GM21381 (cell line): ENCODE measurements around the gene ITGB5.

Experiments used
- ATAC-seq: cut with Tn5 transposase; IDR thresholded peaks from one replicate; pipeline ENCODE4 v1.9.1; 2021; ENCODE audit warnings: mild to moderate bottlenecking, moderate library complexity; ENCODE audit not compliant: unreplicated experiment

Gene ITGB5, protein sequence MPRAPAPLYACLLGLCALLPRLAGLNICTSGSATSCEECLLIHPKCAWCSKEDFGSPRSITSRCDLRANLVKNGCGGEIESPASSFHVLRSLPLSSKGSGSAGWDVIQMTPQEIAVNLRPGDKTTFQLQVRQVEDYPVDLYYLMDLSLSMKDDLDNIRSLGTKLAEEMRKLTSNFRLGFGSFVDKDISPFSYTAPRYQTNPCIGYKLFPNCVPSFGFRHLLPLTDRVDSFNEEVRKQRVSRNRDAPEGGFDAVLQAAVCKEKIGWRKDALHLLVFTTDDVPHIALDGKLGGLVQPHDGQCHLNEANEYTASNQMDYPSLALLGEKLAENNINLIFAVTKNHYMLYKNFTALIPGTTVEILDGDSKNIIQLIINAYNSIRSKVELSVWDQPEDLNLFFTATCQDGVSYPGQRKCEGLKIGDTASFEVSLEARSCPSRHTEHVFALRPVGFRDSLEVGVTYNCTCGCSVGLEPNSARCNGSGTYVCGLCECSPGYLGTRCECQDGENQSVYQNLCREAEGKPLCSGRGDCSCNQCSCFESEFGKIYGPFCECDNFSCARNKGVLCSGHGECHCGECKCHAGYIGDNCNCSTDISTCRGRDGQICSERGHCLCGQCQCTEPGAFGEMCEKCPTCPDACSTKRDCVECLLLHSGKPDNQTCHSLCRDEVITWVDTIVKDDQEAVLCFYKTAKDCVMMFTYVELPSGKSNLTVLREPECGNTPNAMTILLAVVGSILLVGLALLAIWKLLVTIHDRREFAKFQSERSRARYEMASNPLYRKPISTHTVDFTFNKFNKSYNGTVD

DNA sequence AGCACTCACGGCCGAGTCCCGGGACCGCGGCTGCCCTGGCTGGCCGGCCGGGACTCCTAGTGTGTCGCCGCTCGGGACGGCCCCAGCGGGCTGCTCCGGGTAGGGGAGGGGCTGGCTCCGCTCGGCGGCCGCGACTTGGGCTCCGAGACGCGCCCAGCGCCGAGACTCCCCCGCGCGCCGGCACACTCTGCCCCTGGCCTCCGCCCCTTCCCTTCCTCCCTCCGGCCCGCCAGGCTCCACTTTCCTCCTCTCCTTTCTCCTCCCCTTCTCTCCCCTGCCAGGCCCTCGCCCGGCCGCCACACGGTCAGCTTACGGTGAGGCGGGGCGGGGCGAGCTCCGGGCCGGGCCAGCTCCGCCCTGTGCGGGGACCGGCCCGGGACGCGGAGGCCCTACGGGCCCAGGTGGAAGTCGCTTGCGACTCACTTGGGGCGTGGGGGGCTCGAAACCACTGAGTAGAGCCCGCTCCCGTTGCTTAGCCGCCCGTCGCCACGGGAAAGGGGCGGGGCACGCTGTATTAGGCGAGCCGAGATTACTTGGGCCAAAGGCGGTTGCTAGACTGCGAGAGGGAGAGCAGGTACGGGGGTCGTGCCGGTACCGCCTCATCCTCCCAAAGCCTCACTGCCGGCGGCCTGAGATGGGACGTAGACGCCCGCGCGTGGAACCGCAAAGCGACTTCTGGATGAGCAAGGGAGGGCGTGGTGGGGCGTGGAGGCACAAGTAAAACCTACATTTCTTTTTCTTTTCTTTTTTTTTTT is at the start of gene ITGB5:
Gene ITGB5, minus strand, starts transcription at position 189 of the 755 bp plus-strand sequence. CDS start 365 bp downstream, outside the sequence.
- ATAC-seq: peak; percentile 60

DNA sequence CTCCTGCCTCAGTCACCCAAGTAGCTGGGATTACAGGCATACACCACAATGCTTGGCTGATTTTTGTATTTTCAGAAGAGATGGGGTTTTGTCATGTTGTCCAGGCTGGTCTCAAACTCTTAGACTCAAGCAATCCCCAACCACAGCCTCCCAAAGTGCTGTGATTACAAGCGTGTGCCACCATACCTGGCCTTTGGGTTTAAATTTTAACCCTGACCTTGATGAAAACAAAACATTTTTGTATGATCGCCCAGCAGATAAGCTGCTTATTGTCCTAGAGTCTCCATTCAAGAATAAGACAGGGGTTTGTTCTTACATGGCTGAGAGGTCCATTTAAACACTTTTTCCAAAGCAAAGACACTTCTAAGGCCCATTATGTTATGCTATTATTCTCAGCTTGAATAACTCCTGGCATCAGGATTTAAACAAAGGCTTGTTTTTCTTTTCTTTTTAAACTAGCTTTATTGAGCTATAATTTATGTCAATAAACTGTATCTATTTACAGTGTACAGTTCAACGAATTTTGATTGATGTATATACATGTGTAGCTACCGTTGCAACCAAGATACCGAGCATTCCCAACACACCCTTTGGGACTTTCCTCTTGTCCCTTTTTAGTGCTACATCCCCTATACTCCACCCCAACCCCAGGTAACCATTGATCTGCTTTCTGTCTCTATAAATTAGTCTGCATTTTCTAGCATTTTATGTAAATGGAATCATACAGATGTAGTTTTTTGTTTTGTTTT is 48.8 kb upstream of the ITGB5 start:
- no peak for ATAC-seq

DNA sequence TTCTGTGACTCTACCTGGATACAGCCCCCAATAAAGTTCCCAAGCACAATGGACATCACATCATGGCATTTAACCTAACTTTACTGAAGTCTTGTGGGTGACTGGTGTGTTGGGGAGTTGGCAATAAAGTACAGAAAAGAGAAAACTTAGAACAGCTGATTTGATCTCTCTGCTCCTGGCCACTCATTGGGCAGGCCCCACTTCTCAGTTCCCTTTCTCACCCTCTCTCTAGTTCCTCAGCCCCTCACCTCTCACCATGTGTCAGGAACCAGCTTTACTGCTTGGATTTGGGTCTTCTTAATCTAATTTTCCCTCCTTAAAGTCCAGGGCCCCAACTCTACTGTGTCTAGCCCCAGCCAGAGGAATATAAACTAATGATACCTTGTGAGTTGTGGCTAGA is 48.1 kb upstream of the ITGB5 start:
- ATAC-seq: peak; percentile 65

DNA sequence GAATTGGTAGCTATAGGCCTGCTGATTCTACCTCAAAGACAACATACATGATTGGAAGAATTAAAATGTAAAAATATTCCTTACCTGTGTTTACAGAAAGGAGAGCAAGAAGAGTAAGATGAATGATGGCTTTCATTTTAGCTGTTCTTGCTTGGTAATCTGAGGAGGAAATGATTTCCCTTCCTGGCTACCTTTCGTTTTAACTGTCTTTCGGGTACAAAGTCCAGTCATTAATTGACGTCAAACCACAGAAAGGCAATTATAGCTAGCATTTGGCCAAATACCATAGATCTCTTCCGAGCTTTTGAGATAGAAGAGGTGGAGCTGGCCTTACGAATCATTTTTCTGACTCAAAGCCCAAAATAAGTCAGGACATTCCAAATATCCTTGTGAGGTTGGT is 47.4 kb upstream of the ITGB5 start, which contains the start of gene MUC13:
Gene MUC13, minus strand, starts transcription at position 175 of the 400 bp plus-strand sequence. Its CDS starts 39 bp downstream, at position 136.
- no peak for ATAC-seq

DNA sequence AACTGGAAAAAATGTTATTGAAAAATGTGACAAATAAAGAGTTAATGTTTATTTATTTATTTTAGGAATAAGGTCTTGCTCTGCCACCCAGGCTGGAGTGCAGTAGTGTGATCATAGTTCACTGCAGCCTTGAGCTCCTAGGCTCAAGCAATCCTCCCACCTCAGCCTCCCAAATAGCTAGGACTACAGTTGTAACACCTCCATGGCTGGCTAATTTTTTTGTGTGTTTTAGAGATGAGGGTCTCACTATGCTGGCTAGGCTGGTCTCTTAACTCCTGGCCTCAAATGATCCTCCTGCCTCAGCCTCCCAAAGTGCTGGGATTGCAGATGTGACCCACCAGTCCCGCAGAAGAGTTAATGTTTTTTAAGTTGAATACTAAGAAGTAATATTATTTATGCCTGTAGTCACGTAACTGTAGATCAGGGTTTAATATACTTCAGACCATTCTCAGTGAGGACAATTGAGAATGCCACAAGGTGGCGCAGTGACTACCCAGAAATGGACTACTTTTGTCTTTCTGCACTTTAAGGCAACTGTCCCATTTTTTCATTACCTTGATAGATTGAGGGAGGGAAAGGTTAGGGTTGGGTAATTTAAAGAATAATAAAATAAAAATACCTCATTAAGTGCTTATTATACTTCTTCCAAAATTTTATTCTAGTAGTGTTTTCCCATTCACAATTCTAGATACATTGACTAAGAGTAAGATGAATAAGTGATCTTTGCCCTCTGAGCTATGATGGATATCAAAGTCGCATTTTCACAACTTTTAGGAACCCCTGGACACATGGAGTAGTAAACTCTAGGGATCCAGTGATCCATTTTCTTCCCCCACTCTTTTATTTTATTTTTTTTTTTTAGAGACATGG is 41.4 kb upstream of the ITGB5 start:
- no peak for ATAC-seq

DNA sequence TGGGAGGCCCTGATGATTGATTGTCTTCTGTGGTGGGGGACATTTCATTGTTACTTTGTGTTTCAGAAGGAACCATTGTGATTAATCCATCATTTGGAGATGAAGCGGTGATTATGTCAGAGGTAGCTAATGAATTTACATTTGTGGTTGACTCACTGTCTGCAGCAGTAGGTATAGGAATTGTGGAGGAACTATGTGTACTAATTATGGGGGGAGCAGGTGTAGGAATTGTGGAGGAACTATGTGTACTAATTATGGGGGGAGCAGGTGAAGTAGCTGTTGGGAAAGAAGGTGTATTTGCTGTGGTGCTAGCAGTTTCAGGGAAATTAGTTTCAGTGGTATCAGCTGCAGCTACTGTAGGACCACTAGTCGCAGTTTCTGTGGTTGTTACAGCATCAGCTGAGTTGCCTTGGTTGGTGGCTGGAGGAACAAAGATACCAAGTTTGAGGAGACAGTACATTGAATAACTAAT is 40.4 kb upstream of the ITGB5 start:
- ATAC-seq: peak; percentile 73

DNA sequence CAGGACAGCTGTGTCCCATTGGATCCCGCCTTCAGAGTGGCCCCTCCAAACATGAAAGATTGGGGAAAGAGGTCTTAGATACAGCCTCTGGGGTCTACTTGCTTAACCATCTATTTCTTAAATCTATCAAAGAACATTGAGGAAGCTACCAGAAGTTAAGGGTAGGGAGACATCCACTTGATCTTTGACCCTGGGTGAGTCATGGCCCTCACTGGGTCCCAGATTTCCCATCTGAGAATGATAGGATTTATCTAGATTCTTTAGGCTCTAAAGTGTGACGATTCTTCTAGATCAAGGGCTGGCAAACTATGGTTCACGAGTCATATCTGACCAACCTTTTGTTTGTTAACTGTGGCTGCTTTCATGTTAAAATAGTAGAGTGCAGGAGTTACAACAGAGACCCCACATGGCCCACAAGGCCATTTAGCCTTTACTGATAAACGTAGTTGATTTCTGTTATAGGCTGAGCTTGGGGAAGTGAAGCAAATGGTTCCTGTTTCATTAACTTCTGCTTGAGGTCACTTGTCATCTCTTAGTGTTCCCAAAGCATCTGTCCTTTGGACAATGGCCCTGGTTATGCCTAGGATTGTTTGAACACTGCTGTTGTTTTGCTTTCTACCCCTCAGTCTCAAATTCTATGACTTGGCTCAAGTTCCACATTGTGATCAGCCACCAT is 39.4 kb upstream of the ITGB5 start:
- ATAC-seq: no peak

DNA sequence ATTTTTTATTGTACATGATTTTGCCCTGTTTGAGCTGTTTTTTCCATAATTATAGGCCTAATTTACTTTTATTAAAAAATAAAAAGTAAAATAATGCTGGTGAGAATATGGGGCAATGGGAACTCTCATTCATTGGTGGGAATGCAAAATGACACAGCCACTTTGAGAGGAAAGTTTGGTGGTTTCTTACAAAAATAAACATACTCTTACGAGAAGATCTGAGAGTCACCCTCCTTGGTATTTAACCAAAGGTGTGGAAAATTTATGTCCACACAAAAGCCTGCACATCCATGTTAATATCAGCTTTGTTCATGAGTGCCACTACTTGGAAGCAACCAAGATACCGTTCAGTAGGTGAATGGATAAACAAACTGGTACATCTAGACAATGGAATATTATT is 37.6 kb upstream of the ITGB5 start:
- no peak for ATAC-seq

DNA sequence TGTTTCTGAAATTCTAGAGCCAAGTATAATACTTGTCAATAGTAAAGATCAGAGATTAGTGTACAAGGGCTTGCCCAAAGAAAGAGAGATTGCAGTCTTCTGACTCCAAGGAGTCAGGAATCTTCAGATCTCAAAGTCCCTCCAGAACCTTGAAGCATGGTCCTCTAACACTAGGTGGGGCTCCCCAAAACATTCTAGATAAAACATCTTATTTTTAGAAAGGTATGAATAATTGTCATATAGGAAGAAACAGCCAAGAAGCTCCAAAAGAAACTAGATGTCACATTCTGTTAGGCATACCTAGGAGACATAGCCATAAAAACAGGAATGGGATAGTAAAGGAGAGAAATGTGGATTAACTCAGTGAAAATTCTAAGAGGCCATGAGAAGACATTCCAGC is 36.7 kb upstream of the ITGB5 start:
- ATAC-seq: no peak

DNA sequence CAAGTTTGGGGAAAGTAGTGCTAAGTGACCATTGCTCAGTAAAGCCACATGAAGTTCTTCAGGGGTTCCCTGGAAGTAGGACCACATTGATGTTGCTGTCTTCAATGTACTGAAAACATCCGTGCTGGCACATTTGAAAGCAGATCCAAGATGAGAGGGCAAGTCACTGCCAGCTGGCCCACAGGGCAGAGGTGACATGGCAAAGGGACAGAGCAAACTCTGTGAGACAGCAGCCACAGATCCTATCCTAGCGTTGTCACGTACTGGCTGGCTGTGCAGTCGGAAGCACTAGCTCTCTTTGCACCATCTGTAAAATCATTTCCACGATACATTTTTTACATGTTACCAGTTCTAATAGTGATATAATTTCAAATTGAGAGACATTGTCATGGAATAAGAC is 33.6 kb upstream of the ITGB5 start:
- no peak for ATAC-seq

DNA sequence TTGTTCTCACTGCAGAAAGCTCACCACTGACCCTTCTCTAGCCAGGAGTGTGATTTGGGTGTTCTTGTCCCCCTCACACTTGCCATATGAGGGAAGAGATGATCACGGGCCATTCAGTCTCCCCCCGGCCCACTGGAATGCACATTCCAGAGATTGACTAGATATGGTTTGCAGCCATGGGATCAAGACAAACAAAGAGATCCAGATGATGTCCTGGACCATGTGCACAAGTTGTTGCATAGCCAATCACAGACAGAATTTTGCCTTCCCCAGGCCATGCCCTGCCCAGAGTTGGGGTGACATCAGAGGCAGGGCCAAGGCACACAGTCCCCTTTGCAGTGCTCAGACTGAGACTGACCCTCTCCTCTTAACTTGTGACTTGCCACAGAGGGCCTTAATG is 32.6 kb upstream of the ITGB5 start:
- ATAC-seq: no peak

DNA sequence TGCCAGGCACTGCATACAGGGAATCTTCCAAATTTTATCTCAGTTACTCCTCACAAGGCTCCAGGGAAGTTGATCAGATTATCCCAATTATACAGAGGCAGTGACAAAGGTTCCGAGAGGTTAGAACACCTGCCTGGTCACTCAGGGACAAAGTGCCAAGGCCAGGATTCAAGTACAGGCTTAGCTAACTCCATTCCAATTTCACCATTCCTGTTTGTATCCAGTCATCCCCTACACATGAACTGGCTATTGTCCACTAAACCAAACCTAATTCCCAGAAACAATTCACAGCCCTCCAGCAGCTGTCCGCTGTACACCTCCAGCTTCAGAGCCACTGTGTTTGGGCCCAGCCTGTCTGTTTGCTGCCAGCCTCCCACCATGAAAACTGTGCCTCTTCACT is 31.4 kb upstream of the ITGB5 start:
- no peak for ATAC-seq

DNA sequence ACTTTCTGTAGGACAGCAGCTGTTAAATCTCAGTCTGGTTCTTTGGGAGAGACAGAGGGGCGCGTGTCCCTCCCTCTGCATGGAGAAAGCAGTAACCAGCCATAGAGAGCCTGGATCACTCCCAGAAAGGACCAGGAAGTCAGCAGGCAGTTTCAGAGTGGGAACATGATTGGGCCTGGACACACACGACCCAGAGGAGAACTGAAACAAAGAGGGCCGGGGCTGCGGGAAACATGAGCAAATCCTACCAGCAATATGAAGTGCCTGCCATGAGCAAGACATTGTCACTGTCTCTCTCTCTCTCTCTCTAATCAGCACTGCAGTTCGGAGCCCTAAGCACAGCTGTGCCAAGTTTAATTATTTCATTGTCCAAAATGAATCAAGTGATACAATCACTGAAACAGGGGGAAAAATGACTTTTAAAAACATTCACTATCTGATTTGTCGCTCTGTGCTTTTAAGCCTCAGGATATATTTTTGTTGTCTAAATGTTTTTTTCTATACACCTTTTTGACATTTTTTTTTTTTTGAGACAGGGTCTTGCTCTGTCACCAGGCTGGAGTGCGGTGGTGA is 29.8 kb upstream of the ITGB5 start:
- ATAC-seq: no peak

DNA sequence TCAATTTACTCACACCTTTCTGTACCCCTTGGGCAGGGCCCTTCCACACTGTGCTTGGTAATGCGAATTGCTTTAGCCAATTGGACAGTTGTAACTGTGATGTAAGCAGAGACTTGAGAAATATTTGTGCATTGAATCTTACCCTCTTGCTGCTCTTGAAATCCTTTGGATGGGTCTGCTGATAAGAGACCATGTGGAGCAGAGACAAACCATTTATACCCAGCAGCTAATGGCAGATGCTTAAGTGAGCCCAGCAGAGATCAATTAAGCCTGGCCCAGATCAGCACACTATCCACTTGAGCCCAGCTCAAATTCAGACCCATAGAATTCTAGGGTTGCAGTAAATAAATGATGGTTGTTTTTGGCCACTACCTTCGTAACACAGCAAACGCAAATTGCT is 28.1 kb upstream of the ITGB5 start:
- ATAC-seq: no peak

DNA sequence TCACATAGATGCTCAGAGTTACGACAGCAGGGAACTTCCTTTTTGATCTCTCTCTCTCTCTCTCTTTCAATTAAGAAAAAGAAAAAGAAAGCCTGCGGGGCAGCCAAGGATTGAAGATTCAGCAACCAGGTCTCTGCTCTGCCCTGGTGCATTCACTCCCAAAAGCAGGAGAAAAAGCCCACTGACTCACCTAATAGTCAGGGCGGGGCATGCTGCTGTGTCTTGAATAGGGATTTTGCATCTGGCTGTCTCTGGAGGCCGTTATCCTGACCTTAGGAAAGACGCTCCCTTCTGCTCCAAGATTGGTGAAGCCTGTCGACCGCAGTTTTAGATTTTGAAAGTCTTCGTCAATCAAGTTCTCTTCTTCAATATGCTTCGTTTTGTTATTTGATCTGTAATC is 20.8 kb upstream of the ITGB5 start:
- no peak for ATAC-seq

DNA sequence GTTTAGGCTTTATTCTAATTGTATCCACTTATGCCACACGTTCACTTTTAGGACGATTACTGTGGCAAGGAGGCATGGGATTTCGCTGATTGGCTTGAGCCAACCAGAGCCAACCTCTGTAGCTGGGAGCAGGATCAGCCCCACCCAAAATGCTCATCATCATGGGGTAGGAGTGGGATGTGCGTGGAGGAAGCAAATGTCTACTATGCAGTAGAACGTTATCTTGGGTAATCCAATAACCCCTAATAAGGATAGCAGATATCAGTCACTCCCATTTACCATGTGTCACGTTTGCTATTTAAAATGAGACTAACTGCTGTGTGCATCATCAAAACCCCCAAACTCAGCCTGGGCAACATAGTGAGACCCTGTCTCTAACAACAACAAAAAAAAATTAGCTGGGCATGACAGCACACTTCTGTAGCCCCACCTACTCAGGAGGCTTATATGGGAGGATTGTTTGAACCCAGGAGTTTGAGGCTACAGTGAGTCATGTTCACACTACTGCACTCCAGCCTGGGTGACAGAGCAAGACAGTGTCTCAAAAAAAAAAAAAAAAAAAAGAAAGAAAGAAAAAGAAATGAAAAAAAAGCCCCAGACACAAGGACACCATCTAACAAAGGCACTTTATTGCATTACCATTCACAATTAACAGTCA is 17.8 kb upstream of the ITGB5 start:
- no peak for ATAC-seq

DNA sequence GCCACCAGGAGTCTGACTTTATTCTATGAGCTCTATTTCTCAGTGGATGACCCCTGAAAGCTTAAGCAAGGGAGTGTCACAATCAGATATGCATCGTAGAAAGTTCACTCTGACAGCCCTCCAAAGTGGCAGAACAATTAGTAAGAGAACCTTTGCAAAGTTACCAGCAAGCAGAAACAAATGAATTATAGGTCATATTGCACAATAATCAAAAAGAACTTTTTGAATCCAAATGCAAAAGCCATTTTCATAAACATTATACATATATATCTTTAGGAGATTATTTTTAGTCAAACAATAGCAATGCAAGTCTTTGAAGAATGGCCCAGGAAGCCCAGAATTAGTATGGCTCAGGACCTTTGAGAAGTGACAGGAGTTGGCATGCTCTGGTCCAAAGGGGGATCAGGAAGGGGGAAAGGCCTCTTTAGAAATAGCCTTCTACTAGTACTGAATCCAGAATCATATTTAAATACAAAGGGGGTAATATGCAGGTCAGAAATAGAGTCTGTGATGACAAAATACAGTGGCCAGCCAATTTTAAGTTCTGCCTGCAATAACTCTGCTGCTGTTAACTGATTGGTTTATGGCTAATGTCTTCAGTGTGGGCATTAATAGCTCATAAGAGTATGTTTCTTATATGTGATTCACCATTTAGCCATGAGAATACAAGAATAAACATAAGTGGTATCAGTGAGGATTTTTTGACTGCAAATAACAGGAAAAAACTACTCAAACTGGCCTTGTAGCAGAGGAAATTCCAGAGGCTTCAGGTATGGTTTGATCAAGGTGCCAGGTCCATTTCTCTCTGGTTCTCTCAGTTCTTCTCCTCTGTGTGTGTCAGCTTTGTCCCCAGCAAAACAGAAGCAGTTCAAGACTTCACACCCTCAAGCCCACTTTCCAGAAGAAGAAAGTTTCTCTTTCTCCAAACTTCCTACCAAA is 17.0 kb upstream of the ITGB5 start:
- no peak for ATAC-seq
